Keratinocyte (primary cell): ENCODE measurements around the gene ASF1B.

Experiments
- EZH2 ChIP-seq: IDR thresholded peaks from one replicate; pipeline ENCODE4 v1.6.1; 2012; ENCODE audit warnings: inconsistent platforms, mild to moderate bottlenecking, low read length, moderate library complexity
- TF ChIP-seq, protein P1 (sequence below), 3 experiments: IDR thresholded peaks in 1 of 3; conservative IDR thresholded peaks in 1 of 3; optimal IDR thresholded peaks in 1 of 3; 2 replicates in 2 of 3; 3 replicates in 1 of 3; pipeline versions ENCODE3 to v1.5.1; 2011; ENCODE audit warnings: low read length in 3 of 3, mild to moderate bottlenecking in 3 of 3, moderate library complexity in 2 of 3, control low read depth in 1 of 3, inconsistent platforms in 1 of 3; ENCODE audit not compliant: insufficient read depth in 2 of 3; ENCODE audit errors: extremely low read depth in 1 of 3

DNA sequence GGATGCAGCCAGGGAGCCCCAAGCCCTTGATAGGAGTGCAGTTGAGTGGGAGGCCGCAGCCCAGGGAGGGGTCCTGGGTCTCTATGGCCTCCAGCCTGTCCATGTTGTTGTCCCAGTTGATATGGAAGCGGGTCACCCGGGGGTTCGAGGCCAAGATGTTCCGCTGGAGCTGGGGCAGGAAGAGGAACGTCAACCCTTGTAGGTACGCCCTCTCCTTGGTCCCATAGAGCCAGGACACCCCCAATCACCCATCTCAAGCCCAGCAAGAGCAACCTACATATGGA is 15.9 kb downstream of the ASF1B start:
- TF ChIP-seq, protein P1, sequence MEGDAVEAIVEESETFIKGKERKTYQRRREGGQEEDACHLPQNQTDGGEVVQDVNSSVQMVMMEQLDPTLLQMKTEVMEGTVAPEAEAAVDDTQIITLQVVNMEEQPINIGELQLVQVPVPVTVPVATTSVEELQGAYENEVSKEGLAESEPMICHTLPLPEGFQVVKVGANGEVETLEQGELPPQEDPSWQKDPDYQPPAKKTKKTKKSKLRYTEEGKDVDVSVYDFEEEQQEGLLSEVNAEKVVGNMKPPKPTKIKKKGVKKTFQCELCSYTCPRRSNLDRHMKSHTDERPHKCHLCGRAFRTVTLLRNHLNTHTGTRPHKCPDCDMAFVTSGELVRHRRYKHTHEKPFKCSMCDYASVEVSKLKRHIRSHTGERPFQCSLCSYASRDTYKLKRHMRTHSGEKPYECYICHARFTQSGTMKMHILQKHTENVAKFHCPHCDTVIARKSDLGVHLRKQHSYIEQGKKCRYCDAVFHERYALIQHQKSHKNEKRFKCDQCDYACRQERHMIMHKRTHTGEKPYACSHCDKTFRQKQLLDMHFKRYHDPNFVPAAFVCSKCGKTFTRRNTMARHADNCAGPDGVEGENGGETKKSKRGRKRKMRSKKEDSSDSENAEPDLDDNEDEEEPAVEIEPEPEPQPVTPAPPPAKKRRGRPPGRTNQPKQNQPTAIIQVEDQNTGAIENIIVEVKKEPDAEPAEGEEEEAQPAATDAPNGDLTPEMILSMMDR (optimal IDR thresholded peaks at IDR 0.05 in 1 of 3, IDR thresholded peaks at IDR 0.05 in 1 of 3, conservative IDR thresholded peaks at IDR 0.05 in 1 of 3; ENCODE audit: extremely low read depth in 1 of 3, insufficient read depth in 2 of 3, low read length in 3 of 3): no peak
- no peak for TF ChIP-seq EZH2
